Ovary (tissue), 10 donors: Measurements from ENCODE around the gene CLDN4. TPM values are rescaled to one million over a fixed set of nuclear protein-coding genes. Genes with fewer than 3 reads are reported as not detected.
"Not testable (repeated sequence)": the region's sequence is repeated elsewhere in the genome, so short reads cannot be mapped to it uniquely, and the experiment has no call there.

Experiments
- DNase-seq, 5 donors: peaks; one replicate each; pipeline ENCODE4 v3.0.0-alpha.2; 2019 to 2020
- H3K27ac ChIP-seq, 2 donors: fragments of 200-600 bp; one replicate each; pipeline versions ENCODE4 v1.5.1 to v1.8.0; 2019 to 2022
- H3K27me3 ChIP-seq: fragments of 200-600 bp; one replicate; pipeline ENCODE4 v1.8.0; 2022
- H3K36me3 ChIP-seq: fragments of 200-600 bp; sonication (generic); one replicate; pipeline ENCODE4 v1.5.1; 2019
- H3K4me1 ChIP-seq: one replicate; pipeline ENCODE4 v1.8.1; 2013; ENCODE audit warnings: mild to moderate bottlenecking, moderate library complexity; ENCODE audit not compliant: insufficient read depth
- H3K4me3 ChIP-seq: fragments of 200-600 bp; sonication (generic); one replicate; pipeline ENCODE4 v1.5.1; 2017
- H3K9me3 ChIP-seq, 2 donors: fragments of 200-600 bp in 1 of 2; sonication (generic) in 1 of 2; one replicate each; pipeline versions ENCODE4 v1.5.1 to v1.8.1; 2013 to 2019; ENCODE audit warnings: mild to moderate bottlenecking in 1 of 2, moderate library complexity in 1 of 2
- CTCF ChIP-seq, 3 donors: fragments of 450-650 bp in 2 of 3; fragments of 200-600 bp in 1 of 3; IDR thresholded peaks; one replicate each; pipeline versions ENCODE4 v1.5.1 to v1.8.0; 2016 to 2022; ENCODE audit warnings: antibody characterized with exemption in 3 of 3, mild to moderate bottlenecking in 1 of 3
- EP300 ChIP-seq: sonication (generic); formaldehyde crosslinking; IDR thresholded peaks from one replicate; pipeline ENCODE4 v1.6.1; 2017; ENCODE audit warnings: antibody characterized with exemption
- POLR2A ChIP-seq: fragments of 450-650 bp; IDR thresholded peaks from one replicate; pipeline ENCODE4 v1.6.1; 2017; ENCODE audit warnings: antibody characterized with exemption, mild to moderate bottlenecking, moderate library complexity
- WGBS, 3 donors: extraction: QIAGEN DNeasy Blood & Tissue Kit in 1 of 3; methylation state at CpG; one replicate each; pipeline versions ENCODE4 v1.1.5 to v1.1.7; 2013 to 2017; 5-methylcytosine and 5-hydroxymethylcytosine counted together
- intact Hi-C, 4 donors: fragments of 100-400 bp; cut with DNase I; formaldehyde crosslinking; loops; one replicate each; pipeline versions ENCODE4 v1.11.0 to v1.15.1; 2022 to 2023
- long read RNA-seq, 3 donors: library from polyadenylated mRNA in 2 of 3; unstranded in 2 of 3; transcript quantifications; one replicate each; pipeline ENCODE4 v2.0.0 and lab custom pipeline, GENCODE V29; 2021 to 2026
- polyA plus RNA-seq, 2 donors: library from polyadenylated mRNA; stranded (reverse); fragments of 200-250 nt in 1 of 2; fragments of 350-450 nt in 1 of 2; fragmentation: Illumina TruSeq in 1 of 2; extraction: RNeasy Lipid Tissue Mini Kit (QIAGEN cat#74804) in 1 of 2; gene quantifications; one replicate each; pipeline ENCODE4 v1.2.3, GENCODE V29; 2013 to 2014
- total RNA-seq, 7 donors: library from RNA; depleted of rRNA in 2 of 7; stranded (reverse); fragments of >200 nt in 2 of 7; fragmentation: NEBNext Ultra II Directional in 3 of 7; extraction: Animal tissue kit (Norgen Biotek cat#: 25700) in 3 of 7; gene quantifications; one replicate each; pipeline versions ENCODE4 v1.1.0 to v1.2.4, GENCODE V29; 2016 to 2023
- donor health status: DM: no; HTN: no; CAD: no; lungs with moderate emphysema.
- donor health status: DM: no; HTN: no; CAD: no.
- donor health status: Bipolar disorder and iron deficiency.
- donor health status: DM: yes; HTN: yes; CAD: no.
- donor health status: DM: no; HTN: no; CAD: no.
- donor health status: DM: yes; HTN: yes; CAD: no.

Gene CLDN4, protein sequence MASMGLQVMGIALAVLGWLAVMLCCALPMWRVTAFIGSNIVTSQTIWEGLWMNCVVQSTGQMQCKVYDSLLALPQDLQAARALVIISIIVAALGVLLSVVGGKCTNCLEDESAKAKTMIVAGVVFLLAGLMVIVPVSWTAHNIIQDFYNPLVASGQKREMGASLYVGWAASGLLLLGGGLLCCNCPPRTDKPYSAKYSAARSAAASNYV
- 100 to 1,000 TPM in 1 of 7 donors, 10 to 100 TPM in 1, 1 to 10 TPM in 3, under 1 TPM in 1, not detected in 1; 0.40 to 240 (median 9.1) TPM for total RNA-seq
- polyA plus RNA-seq, result under 1 TPM; 0.27 to 0.35 TPM
- long read RNA-seq, donor 1, partial matches to known transcripts, result 0 of 1 reads
- long read RNA-seq, donor 1, other reads (novel, unspliced or antisense), result 0 of 1 reads
- long read RNA-seq, donor 2, transcript CLDN4-201 (1 exons, 1,831 nt), result major isoform, 20 of 20 reads
- long read RNA-seq, donor 2, partial matches to known transcripts, result 0 of 20 reads
- long read RNA-seq, donor 2, other reads (novel, unspliced or antisense), result 0 of 20 reads
- long read RNA-seq, donor 3, transcript CLDN4-201 (1 exons, 1,831 nt), result major isoform, 14 of 16 reads
- long read RNA-seq, donor 3, partial matches to known transcripts, result 0 of 16 reads
- long read RNA-seq, donor 3, other reads (novel, unspliced or antisense), result 2 of 16 reads

DNA sequence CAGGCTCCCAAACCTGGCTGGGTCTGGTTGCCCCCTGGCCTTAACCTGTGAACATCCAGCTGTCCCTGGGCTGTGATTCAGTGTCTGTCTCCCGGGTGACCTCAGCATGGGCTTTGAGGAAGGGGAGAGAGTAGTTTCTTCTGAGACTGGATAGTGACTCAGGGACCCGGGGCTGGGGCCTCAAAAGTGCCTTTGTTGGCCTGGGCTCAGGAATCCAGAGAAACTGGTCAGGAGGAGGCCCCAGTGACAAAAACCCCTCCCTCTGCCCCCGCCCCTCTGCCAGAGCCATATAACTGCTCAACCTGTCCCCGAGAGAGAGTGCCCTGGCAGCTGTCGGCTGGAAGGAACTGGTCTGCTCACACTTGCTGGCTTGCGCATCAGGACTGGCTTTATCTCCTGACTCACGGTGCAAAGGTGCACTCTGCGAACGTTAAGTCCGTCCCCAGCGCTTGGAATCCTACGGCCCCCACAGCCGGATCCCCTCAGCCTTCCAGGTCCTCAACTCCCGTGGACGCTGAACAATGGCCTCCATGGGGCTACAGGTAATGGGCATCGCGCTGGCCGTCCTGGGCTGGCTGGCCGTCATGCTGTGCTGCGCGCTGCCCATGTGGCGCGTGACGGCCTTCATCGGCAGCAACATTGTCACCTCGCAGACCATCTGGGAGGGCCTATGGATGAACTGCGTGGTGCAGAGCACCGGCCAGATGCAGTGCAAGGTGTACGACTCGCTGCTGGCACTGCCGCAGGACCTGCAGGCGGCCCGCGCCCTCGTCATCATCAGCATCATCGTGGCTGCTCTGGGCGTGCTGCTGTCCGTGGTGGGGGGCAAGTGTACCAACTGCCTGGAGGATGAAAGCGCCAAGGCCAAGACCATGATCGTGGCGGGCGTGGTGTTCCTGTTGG lies at the start of gene CLDN4:
TSS of gene CLDN4 (plus strand) at position 316 of the 903 bp plus-strand sequence. CDS start at position 522, 206 bp downstream.
- H3K36me3 ChIP-seq, result no peaks in the 10 kb centered on the region
- H3K9me3 ChIP-seq, result no peaks in the 10 kb centered on the region
- TF ChIP-seq CTCF (IDR thresholded peaks at IDR 0.05) (no peak), POLR2A (no peak), EP300 (no peak)
- H3K27ac ChIP-seq, result no peak within 1 kb of the TSS
- no peaks in the 10 kb centered on the region for H3K27me3 ChIP-seq
- no peak for DNase-seq
- intact Hi-C loops, result no loop called here
- peak within 1 kb of the TSS; percentile 28 for H3K4me3 ChIP-seq
- WGBS, 3 donors, result 52 to 62% (median 54%) methylated on average over 32 to 42 of the region's 42 CpGs
- peaks cover 9% of the 10 kb centered on the region for H3K4me1 ChIP-seq

DNA sequence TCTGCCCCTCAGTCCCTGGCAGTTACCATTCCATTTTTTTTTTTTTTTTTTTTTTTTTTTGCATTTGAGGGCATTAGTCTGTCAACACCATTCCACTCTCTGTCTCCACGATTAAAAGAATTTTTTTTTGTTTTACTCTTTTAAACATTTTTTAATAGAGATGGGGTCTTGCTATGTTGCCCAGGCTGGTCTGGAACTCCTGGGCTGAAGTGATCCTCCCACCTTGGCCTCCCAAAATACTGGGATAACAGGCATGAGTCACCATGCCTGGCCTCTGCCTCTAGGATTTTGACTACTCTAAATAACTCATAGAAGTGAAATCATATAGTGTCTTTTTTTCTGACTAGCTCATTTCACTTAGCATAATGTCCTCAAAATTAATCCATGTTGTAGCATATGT lies 44.2 kb upstream of the CLDN4 start:
- Histone ChIP-seq H3K4me1 (no peaks in the 10 kb centered on the region), H3K36me3 (no peaks in the 10 kb centered on the region), H3K27ac (no peak overlapping the region), H3K4me3 (no peak overlapping the region), H3K27me3 (no peaks in the 10 kb centered on the region), H3K9me3 (peaks cover 0 to 3% of the 10 kb centered on the region in 2 donors)
- DNase-seq, result no peak
- 69 to 82% (median 78%) methylated on average over 1 of the region's 1 CpG for WGBS, 3 donors
- TF ChIP-seq CTCF (IDR thresholded peaks at IDR 0.05) (no peak), POLR2A (no peak), EP300 (no peak)
- intact Hi-C loops, result no loop called here

DNA sequence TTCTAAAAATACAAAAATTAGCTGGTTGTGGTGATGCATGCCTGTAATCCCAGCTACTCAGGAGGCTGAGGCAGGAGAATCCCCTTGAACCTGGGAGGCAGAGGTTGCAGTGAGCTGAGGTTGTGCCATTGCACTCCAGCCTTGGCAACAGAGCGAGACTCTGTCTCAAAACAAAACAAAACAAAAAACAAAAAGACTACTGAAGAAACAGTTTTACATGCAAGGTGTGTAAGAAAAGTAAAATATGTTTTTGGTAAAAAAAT lies 43.1 kb upstream of the CLDN4 start:
- DNase-seq, H3K27ac ChIP-seq, H3K4me3 ChIP-seq, H3K9me3 ChIP-seq, intact Hi-C loops, H3K27me3 ChIP-seq, H3K36me3 ChIP-seq, H3K4me1 ChIP-seq: not testable (repeated sequence)
- WGBS, 3 donors, result 73 to 84% (median 76%) methylated on average over 1 of the region's 1 CpG

DNA sequence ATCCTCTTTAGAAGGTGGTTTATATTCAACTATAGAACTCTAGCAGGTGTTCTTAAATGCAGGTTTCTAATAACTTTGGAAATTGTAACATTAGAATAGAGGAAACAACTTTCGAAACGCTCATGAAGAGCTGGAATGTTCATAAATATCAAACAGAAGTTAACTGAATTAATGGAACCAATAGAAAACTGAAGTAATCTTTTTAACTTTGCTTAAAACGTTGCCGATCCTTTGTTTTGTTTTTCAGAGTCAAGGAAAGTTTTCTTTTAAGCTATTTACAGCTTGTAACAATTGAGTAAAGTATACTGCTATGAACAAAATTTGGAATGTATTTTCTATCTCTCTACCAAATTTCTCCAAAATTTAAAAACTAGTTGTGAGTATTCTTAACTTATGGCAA lies 41.7 kb upstream of the CLDN4 start:
- no peak for DNase-seq
- Histone ChIP-seq H3K9me3 (peaks cover 0 to 3% of the 10 kb centered on the region in 2 donors), H3K4me3 (no peak overlapping the region), H3K27ac (no peak overlapping the region), H3K4me1 (no peaks in the 10 kb centered on the region), H3K27me3 (no peaks in the 10 kb centered on the region), H3K36me3 (no peaks in the 10 kb centered on the region)
- no peak for TF ChIP-seq CTCF (IDR thresholded peaks at IDR 0.05)
- no peak for TF ChIP-seq POLR2A
- TF ChIP-seq EP300, result no peak
- intact Hi-C loops, result no loop called here
- WGBS, 3 donors, result 82 to 86% (median 85%) methylated on average over 4 of the region's 4 CpGs

DNA sequence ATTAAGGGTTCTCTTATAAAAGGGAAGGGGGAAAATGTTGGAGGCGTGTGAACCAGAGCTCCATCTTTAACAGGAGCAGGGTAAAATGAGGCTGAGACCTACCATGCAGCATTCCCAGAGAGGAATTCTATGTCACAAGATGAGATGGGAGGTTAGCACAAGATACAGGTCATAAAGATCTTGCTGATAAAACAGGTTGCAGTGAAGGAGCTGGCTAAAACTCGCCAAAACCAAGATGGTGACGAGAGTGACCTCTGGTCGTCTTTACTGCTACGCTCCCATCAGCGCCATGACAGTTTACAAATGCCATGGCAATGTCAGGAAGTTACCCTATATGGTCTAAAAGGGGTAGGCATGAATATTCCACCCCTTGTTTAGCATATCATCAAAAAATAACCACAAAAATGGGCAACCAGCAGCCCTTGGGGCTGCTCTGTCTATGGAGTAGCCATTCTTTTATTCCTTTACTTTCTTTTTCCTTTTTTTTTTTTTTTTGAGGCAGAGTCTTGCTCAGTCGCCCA lies 39.6 kb upstream of the CLDN4 start:
- H3K4me3 ChIP-seq, intact Hi-C loops, H3K36me3 ChIP-seq, H3K4me1 ChIP-seq, H3K27me3 ChIP-seq, DNase-seq, H3K9me3 ChIP-seq, H3K27ac ChIP-seq: not testable (repeated sequence)
- 84 to 87% (median 86%) methylated on average over 7 of the region's 7 CpGs for WGBS, 3 donors

DNA sequence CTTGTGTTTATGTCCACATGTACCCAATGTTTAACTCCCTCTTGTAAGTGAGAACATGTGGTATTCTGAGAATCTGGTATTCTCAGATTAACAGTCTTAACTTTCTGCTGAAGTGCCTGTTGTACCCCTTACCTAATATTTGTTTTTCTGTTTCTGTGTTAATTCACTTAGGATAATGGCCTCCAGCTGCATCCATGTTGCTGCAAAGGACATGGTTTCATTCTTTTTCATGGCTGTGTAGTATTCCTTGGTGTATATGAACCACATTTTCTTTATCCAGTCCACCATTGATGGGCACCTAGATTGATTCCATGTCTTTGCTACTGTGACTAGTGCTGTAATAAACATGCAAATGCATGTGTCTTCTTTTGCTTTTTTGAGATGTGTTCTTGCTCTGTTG lies 35.6 kb upstream of the CLDN4 start:
- H3K4me1 ChIP-seq, intact Hi-C loops: not testable (repeated sequence)

DNA sequence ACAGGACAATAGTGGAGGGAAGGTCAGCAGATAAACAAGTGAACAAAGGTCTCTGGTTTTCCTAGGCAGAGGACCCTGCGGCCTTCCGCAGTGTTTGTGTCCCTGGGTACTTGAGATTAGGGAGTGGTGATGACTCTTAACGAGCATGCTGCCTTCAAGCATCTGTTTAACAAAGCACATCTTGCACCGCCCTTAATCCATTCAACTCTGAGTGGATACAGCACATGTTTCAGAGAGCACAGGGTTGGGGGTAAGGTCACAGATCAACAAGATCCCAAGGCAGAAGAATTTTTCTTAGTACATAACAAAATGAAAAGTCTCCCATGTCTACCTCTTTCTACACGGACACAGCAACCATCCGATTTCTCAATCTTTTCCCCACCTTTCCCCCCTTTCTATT lies 34.1 kb upstream of the CLDN4 start:
- intact Hi-C loops, H3K27me3 ChIP-seq, H3K9me3 ChIP-seq, H3K27ac ChIP-seq, H3K4me1 ChIP-seq, H3K36me3 ChIP-seq, H3K4me3 ChIP-seq, DNase-seq: not testable (repeated sequence)
- 76 to 84% (median 76%) methylated on average over 3 to 6 of the region's 6 CpGs for WGBS, 3 donors

More for the DNA sequence above, 35.6 kb upstream of the CLDN4 start:
- H3K4me3 ChIP-seq, H3K36me3 ChIP-seq, H3K27ac ChIP-seq, H3K9me3 ChIP-seq, DNase-seq, H3K27me3 ChIP-seq: not testable (repeated sequence)

- 94 to 100% (median 96%) methylated on average over 8 to 28 of the region's 34 CpGs for WGBS, 3 donors
- DNase-seq, intact Hi-C loops, H3K27me3 ChIP-seq, H3K36me3 ChIP-seq, H3K27ac ChIP-seq, H3K4me3 ChIP-seq, H3K9me3 ChIP-seq, H3K4me1 ChIP-seq: not testable (repeated sequence)
Measured at GRCh38 chr7:73797176-73797575, 33.6 kb upstream of the CLDN4 start.
